OCI-LY1 (cell line): ENCODE results near the gene SELENOP.

ENCODE experiments used
- EZH2 ChIP-seq: fragments of 200-600 bp; sonication (generic), shearing (Covaris generic); IDR thresholded peaks from 2 replicates; pipeline ENCODE4 v1.8.0; 2017; ENCODE audit warnings: borderline replicate concordance, mixed run types, mild to moderate bottlenecking, antibody characterized with exemption, low read length, moderate library complexity, mixed read lengths
- TF ChIP-seq, protein P1 (sequence below): fragments of 200-600 bp; sonication (generic), shearing (Covaris generic); IDR thresholded peaks from 2 replicates; pipeline ENCODE4 v1.5.1; 2017; ENCODE audit warnings: mild to moderate bottlenecking, antibody characterized with exemption, low read length, moderate library complexity, mixed read lengths

DNA sequence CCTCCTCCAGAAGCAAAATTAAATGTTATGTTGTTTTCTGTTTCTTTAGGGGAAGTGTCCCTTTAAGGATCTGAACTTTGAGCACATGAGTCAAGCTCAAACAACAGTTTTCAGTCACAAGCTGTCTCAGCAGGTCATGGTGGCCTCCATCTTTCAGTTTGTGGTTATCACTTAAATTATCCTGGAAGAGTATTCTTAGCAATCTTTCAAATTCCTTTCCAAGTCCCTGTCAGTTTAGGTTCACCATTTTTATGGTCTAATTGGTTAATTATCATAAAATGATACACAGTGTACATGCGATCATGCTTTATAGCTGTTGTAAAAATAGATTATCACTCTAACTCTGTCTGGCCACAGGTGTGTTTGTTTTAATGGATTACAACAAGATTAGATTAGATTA lies 43.1 kb upstream of the SELENOP start:
- TF ChIP-seq, protein P1, sequence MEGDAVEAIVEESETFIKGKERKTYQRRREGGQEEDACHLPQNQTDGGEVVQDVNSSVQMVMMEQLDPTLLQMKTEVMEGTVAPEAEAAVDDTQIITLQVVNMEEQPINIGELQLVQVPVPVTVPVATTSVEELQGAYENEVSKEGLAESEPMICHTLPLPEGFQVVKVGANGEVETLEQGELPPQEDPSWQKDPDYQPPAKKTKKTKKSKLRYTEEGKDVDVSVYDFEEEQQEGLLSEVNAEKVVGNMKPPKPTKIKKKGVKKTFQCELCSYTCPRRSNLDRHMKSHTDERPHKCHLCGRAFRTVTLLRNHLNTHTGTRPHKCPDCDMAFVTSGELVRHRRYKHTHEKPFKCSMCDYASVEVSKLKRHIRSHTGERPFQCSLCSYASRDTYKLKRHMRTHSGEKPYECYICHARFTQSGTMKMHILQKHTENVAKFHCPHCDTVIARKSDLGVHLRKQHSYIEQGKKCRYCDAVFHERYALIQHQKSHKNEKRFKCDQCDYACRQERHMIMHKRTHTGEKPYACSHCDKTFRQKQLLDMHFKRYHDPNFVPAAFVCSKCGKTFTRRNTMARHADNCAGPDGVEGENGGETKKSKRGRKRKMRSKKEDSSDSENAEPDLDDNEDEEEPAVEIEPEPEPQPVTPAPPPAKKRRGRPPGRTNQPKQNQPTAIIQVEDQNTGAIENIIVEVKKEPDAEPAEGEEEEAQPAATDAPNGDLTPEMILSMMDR, result no peak
- no peak for TF ChIP-seq EZH2
